HepG2 (cell line): ENCODE measurements around the gene CUL4A. TPM values are rescaled to one million over a fixed set of nuclear protein-coding genes. Genes with fewer than 3 reads are reported as not detected.

ENCODE experiments used
- ARNTL ChIP-seq: sonication (generic); formaldehyde crosslinking; IDR thresholded peaks from 2 replicates; pipeline ENCODE4 v1.4.0; 2020; ENCODE audit warnings: mild to moderate bottlenecking, missing genetic modification reagents
- CENPT ChIP-seq: sonication (generic); formaldehyde crosslinking; IDR thresholded peaks from 2 replicates; pipeline ENCODE4 v1.8.0; 2022; ENCODE audit warnings: low read depth, mild to moderate bottlenecking, moderate library complexity, missing genetic modification reagents
- GATA4 ChIP-seq: sonication (generic); IDR thresholded peaks from 2 replicates; pipeline ENCODE4 v1.6.1; 2016; ENCODE audit warnings: antibody characterized with exemption, low read depth, borderline replicate concordance
- GPN1 ChIP-seq: sonication (generic); formaldehyde crosslinking; IDR thresholded peaks from 2 replicates; pipeline ENCODE4 v1.5.1; 2020; ENCODE audit warnings: missing genetic modification reagents, borderline replicate concordance
- GTF3A ChIP-seq: sonication (generic); formaldehyde crosslinking; conservative IDR thresholded peaks from 2 replicates; pipeline ENCODE4 v1.4.0; 2020; ENCODE audit warnings: mild to moderate bottlenecking, missing genetic modification reagents
- MAFK ChIP-seq, 2 experiments: IDR thresholded peaks in 1 of 2; conservative IDR thresholded peaks in 1 of 2; 2 replicates each; pipeline ENCODE4 v1.6.1; 2011; ENCODE audit warnings: improper control_type of control experiment in 2 of 2, low read length in 2 of 2
- MEIS2 ChIP-seq: sonication (generic); formaldehyde crosslinking; IDR thresholded peaks from 2 replicates; pipeline ENCODE4 v1.9.0; 2021; ENCODE audit warnings: mild to moderate bottlenecking, missing genetic modification reagents
- NONO ChIP-seq, 2 experiments: fragments of 450-650 bp in 1 of 2; sonication (generic) in 1 of 2; formaldehyde crosslinking in 1 of 2; IDR thresholded peaks in 1 of 2; conservative IDR thresholded peaks in 1 of 2; 2 replicates each; pipeline versions ENCODE4 v1.6.1 to v1.8.0; 2017 to 2022; ENCODE audit warnings: mild to moderate bottlenecking in 1 of 2, missing genetic modification reagents in 1 of 2, moderate library complexity in 1 of 2
- NR2F2 ChIP-seq: IDR thresholded peaks from 2 replicates; pipeline ENCODE4 v1.6.1; 2012; ENCODE audit warnings: low read depth, inconsistent platforms, borderline replicate concordance
- SMARCE1 ChIP-seq: fragments of 450-650 bp; IDR thresholded peaks from 2 replicates; pipeline ENCODE4 v1.6.1; 2017; ENCODE audit warnings: borderline replicate concordance
- SNRNP70 ChIP-seq: fragments of 200-400 bp; formaldehyde crosslinking; IDR thresholded peaks from 2 replicates; pipeline ENCODE4 v1.6.1; 2017; ENCODE audit warnings: mild to moderate bottlenecking, low read depth, low read length, moderate library complexity
- SOX13 ChIP-seq, 3 experiments: fragments of 450-650 bp in 1 of 3; sonication (generic) in 1 of 3; formaldehyde crosslinking in 1 of 3; IDR thresholded peaks in 2 of 3; conservative IDR thresholded peaks in 1 of 3; 2 replicates each; pipeline versions ENCODE4 v1.5.0 to v1.6.1; 2016 to 2020; ENCODE audit warnings: antibody characterized with exemption in 1 of 3, mild to moderate bottlenecking in 1 of 3, missing compliant biosample characterization in 1 of 3, missing genetic modification reagents in 1 of 3, moderate library complexity in 1 of 3
- TEAD3 ChIP-seq: optimal IDR thresholded peaks from 2 replicates; pipeline ENCODE3; 2016; ENCODE audit warnings: borderline replicate concordance
- ZNF563 ChIP-seq: sonication (generic); formaldehyde crosslinking; IDR thresholded peaks from 2 replicates; pipeline ENCODE4 v1.8.0; 2022; ENCODE audit warnings: mild to moderate bottlenecking, moderate library complexity, missing genetic modification reagents
- ZNF781 ChIP-seq: sonication (generic); formaldehyde crosslinking; IDR thresholded peaks from 2 replicates; pipeline ENCODE4 v1.5.1; 2020; ENCODE audit warnings: borderline replicate concordance, mild to moderate bottlenecking, missing genetic modification reagents; ENCODE audit errors: not compliant biosample characterization
- polyA plus RNA-seq, 8 experiments: library from polyadenylated mRNA; depleted of rRNA in 3 of 8; stranded (reverse) in 7 of 8; unstranded in 1 of 8; fragments of >200 nt; fragmentation: Illumina TruSeq in 4 of 8; extraction: Trizol in 4 of 8; gene quantifications; 2 replicates each; pipeline versions ENCODE4 v1.2.1 to v1.2.3, GENCODE V29; 2011 to 2016; ENCODE audit warnings: low read depth in 4 of 8, missing spikeins in 1 of 8, mixed read lengths in 1 of 8; ENCODE audit not compliant: insufficient read depth in 1 of 8
- total RNA-seq, 5 experiments: library from RNA; depleted of rRNA; stranded (reverse); fragments of >200 nt; fragmentation: Illumina TruSeq; extraction: Trizol; gene quantifications; 2 replicates each; pipeline ENCODE4 v1.2.3, GENCODE V29; 2016; ENCODE audit warnings: low read depth in 1 of 5
- TF ChIP-seq, protein P1 (sequence below): sonication (generic); formaldehyde crosslinking; IDR thresholded peaks from 2 replicates; pipeline ENCODE4 v1.8.0; 2022; ENCODE audit warnings: low read depth, missing genetic modification reagents
- TF ChIP-seq, protein P2 (sequence below), 2 experiments: sonication (generic) in 1 of 2; formaldehyde crosslinking in 1 of 2; IDR thresholded peaks; 2 replicates each; pipeline versions ENCODE4 v1.4.0 to v1.6.1; 2016 to 2020; ENCODE audit warnings: borderline replicate concordance in 1 of 2, low read depth in 1 of 2, mild to moderate bottlenecking in 1 of 2, missing genetic modification reagents in 1 of 2
- TF ChIP-seq, protein P3 (sequence below): sonication (generic); formaldehyde crosslinking; IDR thresholded peaks from 2 replicates; pipeline ENCODE4 v1.4.0; 2020; ENCODE audit warnings: missing genetic modification reagents
- TF ChIP-seq, protein P4 (sequence below): sonication (generic); formaldehyde crosslinking; IDR thresholded peaks from 2 replicates; pipeline ENCODE4 v1.8.1; 2023; ENCODE audit warnings: mild to moderate bottlenecking, inconsistent platforms, moderate library complexity, missing genetic modification reagents, borderline replicate concordance

The CUL4A gene
- total and polyA plus RNA-seq, 2 of the 13 experiments (the other 11 are each of a cell fraction or from before 2014, with no cell fraction given), result 51.2 to 75.3 TPM

DNA sequence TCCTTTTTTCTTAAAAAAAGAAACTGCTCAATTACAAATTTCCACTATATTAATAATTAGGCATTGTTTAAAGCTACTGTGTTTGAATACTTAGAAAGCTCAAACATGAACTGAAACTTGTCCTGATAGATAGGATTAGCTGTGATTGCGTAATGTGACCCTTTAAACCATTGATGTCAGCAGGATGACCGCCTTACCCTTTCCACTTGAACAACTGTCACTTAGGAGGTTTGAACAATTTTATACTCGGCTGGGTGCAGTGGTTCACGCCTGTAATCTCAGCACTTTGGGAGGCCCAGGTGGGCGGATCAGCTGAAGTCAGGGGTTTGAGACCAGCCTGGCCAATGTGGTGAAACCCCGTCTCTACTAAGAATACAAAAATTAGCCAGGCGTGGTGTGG is 90.5 kb downstream of the CUL4A start (continued):
- TF ChIP-seq MAFK (conservative IDR thresholded peaks at IDR 0.05 in 1 of 2, IDR thresholded peaks at IDR 0.05 in 1 of 2; ENCODE audit: low read length in 2 of 2) (peak; percentile 19 to 30; a peak in 1 of 4 replicates), GTF3A (CRISPR knock-in tag) (no peak), ARNTL (CRISPR knock-in tag) (no peak), ZNF563 (no peak), NONO (IDR thresholded peaks at IDR 0.05) (no peak), NONO (CRISPR knock-in tag; conservative IDR thresholded peaks at IDR 0.05) (0 out of 2 replicates have a peak, but pooled peaks have one; percentile 45), GPN1 (CRISPR knock-in tag) (no peak), GATA4 (no peak), TEAD3 (peak; percentile 9), NR2F2 (peak; percentile 65; the same call in 1 of the 2 replicates), SNRNP70 (no peak), MEIS2 (0 out of 2 replicates have a peak, but pooled peaks have one; percentile 63), SOX13 (IDR thresholded peaks at IDR 0.05) (no peak), SOX13 (CRISPR knock-in tag; conservative IDR thresholded peaks at IDR 0.05 in 1 of 2, IDR thresholded peaks at IDR 0.05 in 1 of 2) (peak in 1 of 2 experiments; percentile 83; a peak in 2 of 4 replicates), SMARCE1 (no peak), CENPT (no peak), ZNF781 (CRISPR knock-in tag) (no peak)
- TF ChIP-seq, protein P1, sequence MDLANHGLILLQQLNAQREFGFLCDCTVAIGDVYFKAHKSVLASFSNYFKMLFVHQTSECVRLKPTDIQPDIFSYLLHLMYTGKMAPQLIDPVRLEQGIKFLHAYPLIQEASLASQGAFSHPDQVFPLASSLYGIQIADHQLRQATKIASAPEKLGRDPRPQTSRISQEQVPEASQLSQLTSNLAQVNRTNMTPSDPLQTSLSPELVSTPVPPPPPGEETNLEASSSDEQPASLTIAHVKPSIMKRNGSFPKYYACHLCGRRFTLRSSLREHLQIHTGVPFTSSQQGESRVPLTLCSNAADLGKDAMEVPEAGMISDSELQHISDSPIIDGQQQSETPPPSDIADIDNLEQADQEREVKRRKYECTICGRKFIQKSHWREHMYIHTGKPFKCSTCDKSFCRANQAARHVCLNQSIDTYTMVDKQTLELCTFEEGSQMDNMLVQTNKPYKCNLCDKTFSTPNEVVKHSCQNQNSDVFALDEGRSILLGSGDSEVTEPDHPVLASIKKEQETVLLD (CRISPR knock-in tag), result no peak
- TF ChIP-seq, protein P2, sequence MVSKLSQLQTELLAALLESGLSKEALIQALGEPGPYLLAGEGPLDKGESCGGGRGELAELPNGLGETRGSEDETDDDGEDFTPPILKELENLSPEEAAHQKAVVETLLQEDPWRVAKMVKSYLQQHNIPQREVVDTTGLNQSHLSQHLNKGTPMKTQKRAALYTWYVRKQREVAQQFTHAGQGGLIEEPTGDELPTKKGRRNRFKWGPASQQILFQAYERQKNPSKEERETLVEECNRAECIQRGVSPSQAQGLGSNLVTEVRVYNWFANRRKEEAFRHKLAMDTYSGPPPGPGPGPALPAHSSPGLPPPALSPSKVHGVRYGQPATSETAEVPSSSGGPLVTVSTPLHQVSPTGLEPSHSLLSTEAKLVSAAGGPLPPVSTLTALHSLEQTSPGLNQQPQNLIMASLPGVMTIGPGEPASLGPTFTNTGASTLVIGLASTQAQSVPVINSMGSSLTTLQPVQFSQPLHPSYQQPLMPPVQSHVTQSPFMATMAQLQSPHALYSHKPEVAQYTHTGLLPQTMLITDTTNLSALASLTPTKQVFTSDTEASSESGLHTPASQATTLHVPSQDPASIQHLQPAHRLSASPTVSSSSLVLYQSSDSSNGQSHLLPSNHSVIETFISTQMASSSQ (IDR thresholded peaks at IDR 0.05; ENCODE audit: low read depth), result 0 out of 2 replicates have a peak, but pooled peaks have one; percentile 32
- TF ChIP-seq, protein P2 (CRISPR knock-in tag; IDR thresholded peaks at IDR 0.05; ENCODE audit: borderline replicate concordance), result no peak
- TF ChIP-seq, protein P3, sequence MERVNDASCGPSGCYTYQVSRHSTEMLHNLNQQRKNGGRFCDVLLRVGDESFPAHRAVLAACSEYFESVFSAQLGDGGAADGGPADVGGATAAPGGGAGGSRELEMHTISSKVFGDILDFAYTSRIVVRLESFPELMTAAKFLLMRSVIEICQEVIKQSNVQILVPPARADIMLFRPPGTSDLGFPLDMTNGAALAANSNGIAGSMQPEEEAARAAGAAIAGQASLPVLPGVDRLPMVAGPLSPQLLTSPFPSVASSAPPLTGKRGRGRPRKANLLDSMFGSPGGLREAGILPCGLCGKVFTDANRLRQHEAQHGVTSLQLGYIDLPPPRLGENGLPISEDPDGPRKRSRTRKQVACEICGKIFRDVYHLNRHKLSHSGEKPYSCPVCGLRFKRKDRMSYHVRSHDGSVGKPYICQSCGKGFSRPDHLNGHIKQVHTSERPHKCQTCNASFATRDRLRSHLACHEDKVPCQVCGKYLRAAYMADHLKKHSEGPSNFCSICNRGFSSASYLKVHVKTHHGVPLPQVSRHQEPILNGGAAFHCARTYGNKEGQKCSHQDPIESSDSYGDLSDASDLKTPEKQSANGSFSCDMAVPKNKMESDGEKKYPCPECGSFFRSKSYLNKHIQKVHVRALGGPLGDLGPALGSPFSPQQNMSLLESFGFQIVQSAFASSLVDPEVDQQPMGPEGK (CRISPR knock-in tag), result 0 out of 2 replicates have a peak, but pooled peaks have one; percentile 37
- TF ChIP-seq, protein P4, sequence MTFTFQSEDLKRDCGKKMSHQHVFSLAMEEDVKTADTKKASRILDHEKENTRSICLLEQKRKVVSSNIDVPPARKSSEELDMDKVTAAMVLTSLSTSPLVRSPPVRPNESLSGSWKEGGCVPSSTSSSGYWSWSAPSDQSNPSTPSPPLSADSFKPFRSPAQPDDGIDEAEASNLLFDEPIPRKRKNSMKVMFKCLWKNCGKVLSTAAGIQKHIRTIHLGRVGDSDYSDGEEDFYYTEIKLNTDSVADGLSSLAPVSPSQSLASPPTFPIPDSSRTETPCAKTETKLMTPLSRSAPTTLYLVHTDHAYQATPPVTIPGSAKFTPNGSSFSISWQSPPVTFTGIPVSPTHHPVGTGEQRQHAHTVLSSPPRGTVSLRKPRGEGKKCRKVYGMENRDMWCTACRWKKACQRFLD, result no peak
